ENCODE results near the gene CPED1.
"Not testable (repeated sequence)": the region's sequence is repeated elsewhere in the genome, so short reads cannot be mapped to it uniquely, and the experiment has no call there.

CPED1 gene

GRCh38 chr7:121157885-121158590 is 169.5 kb downstream of the CPED1 start:
- DNase-seq: no peak

- DNase-seq: no peak
Observed at GRCh38 chr7:121158665-121159064, 170.2 kb downstream of the CPED1 start.

- DNase-seq: no peak
Observed at GRCh38 chr7:121159553-121159952, 171.0 kb downstream of the CPED1 start.

- DNase-seq: no peak
Observed at GRCh38 chr7:121160150-121161008, 171.9 kb downstream of the CPED1 start.

GRCh38 chr7:121163699-121164098 is 175.2 kb downstream of the CPED1 start:
- DNase-seq: no peak

GRCh38 chr7:121164247-121164646 is 175.7 kb downstream of the CPED1 start:
- no peak for DNase-seq

GRCh38 chr7:121166916-121167315 is 178.4 kb downstream of the CPED1 start:
- DNase-seq: no peak

GRCh38 chr7:121167971-121168370 is 179.5 kb downstream of the CPED1 start:
- no peak for DNase-seq

GRCh38 chr7:121169469-121169868 is 181.0 kb downstream of the CPED1 start:
- DNase-seq: no peak

GRCh38 chr7:121172484-121172883 is 184.0 kb downstream of the CPED1 start:
- DNase-seq: no peak

- DNase-seq: no peak
Observed at GRCh38 chr7:121175826-121176225, 187.3 kb downstream of the CPED1 start.

- no peak for DNase-seq
Observed at GRCh38 chr7:121178452-121178851, 189.9 kb downstream of the CPED1 start.

GRCh38 chr7:121178869-121179497 is 190.5 kb downstream of the CPED1 start:
- DNase-seq: no peak

- no peak for DNase-seq
Observed at GRCh38 chr7:121180436-121181063, 192.0 kb downstream of the CPED1 start.

- no peak for DNase-seq
Observed at GRCh38 chr7:121181357-121181756, 192.8 kb downstream of the CPED1 start.

GRCh38 chr7:121182281-121182680 is 193.8 kb downstream of the CPED1 start:
- no peak for DNase-seq

- DNase-seq: no peak
Observed at GRCh38 chr7:121182902-121183301, 194.4 kb downstream of the CPED1 start.

GRCh38 chr7:121183883-121184282 is 195.4 kb downstream of the CPED1 start:
- not testable (repeated sequence) for DNase-seq

GRCh38 chr7:121186746-121187145 is 198.2 kb downstream of the CPED1 start:
- no peak for DNase-seq

GRCh38 chr7:121187222-121187621 is 198.7 kb downstream of the CPED1 start:
- no peak for DNase-seq

GRCh38 chr7:121187676-121188075 is 199.2 kb downstream of the CPED1 start:
- DNase-seq: no peak

- DNase-seq: no peak
Observed at GRCh38 chr7:121192834-121193233, 204.3 kb downstream of the CPED1 start.

- DNase-seq: no peak
Observed at GRCh38 chr7:121195010-121195409, 206.5 kb downstream of the CPED1 start.

All from activated gamma-delta T cell (primary cell).